Measurements from ENCODE around the gene AMOTL2.

Gene AMOTL2

GRCh38 chr3:134374105-134374790, at the start of gene AMOTL2:
AMOTL2 (minus strand) TSS chr3:134374447; CDS start chr3:134371433, 3,014 bp downstream.
- peak; percentile 62 for DNase-seq

GRCh38 chr3:134423153-134423552, 48.9 kb upstream of the AMOTL2 start:
- DNase-seq: no peak

GRCh38 chr3:134419960-134420321, 45.7 kb upstream of the AMOTL2 start:
- DNase-seq: no peak

DNA sequence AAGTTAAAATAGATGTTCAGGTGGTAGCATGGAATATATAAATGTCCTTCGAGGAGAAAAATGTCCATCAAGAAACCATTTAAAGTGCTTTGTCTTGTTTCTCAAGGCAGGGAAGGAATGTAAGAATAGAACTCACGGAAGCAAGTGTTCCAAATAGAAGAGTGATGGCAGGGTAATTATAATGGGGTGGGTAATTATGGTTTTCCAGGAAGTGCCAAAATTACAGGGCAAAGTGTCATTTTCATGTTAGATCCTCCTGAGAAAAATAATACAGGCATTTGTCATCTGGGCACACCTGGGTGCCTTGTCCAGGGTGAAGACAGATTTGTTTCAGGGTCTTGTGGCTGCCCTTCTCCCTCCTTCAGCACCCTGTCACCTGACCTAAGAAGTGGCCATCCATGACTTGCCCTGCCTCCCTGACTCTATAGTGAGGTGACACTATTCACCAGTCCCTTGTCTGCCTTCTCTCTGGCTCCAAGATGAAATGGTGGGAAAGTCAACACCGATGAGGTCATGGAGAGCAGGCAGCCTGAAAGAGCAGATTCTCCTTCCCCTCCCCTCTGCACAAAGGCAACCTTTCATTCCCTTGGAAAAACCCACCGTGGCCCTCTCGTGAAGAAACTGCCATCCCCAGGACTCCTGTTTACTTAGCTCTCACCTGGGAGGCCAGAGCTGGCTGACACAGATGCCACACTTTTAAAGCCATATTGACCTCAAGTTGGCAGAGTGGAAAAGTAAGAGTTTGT, 45.1 kb upstream of the AMOTL2 start:
- DNase-seq: no peak

DNA sequence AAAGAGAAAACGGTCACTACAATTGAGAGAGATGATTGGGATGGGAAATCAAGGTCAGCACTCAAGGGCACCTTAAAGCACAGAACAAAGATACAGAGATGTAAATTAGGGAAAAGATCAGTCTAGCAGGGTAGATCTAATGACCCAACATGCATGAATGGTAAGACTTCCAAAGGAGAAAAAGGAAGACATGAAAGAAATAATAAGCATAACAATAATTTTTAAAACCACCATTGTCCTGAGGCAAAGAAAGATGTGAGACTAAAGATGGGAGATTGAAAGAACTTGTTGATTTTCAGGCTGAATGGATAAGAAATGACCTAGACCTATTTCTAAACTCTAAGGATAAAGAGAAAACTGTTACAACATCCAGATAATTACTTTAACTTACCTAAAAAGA, 34.8 kb upstream of the AMOTL2 start:
- DNase-seq: no peak

GRCh38 chr3:134407239-134407625, 33.0 kb upstream of the AMOTL2 start:
- no peak for DNase-seq

DNA sequence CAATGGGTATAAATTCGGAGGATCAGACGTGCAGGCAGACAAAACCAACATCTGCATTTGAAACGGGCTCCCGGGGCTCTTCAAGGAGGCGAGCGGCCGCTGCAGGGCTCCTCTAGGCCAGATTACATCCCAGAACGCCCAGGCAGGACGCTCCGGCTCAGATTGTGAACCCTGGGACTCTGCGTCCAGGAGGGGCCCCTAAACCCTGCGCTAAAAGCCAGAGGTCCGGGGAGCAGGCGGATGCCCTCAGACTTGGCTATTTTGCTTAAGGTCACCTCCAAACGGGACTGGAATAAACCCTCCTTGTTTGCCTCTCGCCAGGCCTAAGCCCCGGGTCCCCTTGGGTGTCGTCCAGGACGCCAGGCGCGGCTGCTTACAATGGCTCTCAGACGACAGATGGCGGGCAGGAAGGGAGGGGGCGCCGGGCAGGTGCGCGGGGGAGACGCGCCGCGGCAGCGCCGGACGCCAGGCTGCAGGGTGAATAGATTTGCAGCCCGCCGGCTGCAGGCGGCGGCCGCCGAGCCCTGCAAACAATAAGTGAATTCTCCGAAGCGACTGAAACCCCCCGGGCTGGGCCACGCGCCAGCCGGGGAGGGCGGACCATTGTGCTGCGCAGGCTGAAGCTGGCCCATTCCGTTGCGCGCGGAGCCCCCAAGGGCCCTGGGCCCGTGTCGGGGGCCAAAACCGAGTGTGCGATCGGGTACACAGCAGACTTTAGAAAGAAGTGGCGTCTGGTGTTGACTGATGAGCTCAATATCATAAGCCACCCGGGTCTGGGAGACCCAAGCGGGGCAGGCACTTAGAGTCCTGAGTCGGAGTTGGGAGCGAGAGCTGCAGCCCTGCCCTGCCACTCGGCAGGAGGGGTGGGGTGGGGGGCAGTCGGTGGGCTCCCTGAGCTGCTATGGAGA, 32.3 kb upstream of the AMOTL2 start:
- no peak for DNase-seq

DNA sequence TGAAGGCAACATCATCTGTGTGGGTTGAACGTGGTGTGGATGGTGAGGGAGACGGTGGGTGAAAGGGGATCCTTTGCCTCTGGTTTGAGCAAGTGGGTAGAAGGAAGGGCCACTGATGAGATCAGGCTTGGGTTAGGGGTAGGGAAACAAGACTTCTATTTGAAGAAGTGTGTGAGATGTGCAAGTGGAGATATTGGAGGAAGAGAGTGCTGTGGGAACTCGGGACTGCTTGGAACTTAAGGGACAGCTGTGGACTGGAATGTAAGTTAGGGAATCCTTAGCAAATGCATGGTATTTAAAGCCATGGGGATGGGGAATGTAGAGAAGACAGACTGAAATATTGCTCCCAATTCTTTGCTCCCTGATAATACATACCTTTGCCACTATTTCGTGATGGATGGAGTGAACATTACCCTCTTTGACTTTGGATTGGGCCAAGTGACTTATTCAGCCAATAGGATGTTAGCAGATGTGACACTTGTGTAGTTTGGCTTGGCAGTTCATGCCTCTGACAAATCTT, 30.2 kb upstream of the AMOTL2 start:
- DNase-seq: no peak

DNA sequence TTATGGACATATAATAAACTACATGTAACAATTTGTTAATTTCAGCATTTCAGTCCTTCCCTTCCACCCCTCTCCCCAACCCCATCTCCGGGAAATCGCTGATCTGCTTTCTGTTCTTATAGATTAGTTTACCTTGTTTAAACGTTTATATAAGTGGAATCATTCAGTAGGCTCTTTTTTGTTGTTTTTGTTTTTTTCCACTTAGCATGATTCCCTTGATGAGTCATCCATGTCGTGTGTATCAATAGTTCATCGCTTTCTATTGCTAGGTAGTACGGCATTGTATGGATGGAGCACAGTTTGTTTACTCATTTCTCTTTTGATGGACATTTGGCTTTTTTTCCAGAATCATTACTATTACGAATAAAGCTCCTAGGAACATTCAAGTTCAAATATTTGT, 23.5 kb upstream of the AMOTL2 start:
- DNase-seq: no peak

GRCh38 chr3:134395103-134395502, 20.9 kb upstream of the AMOTL2 start:
- DNase-seq: no peak

DNA sequence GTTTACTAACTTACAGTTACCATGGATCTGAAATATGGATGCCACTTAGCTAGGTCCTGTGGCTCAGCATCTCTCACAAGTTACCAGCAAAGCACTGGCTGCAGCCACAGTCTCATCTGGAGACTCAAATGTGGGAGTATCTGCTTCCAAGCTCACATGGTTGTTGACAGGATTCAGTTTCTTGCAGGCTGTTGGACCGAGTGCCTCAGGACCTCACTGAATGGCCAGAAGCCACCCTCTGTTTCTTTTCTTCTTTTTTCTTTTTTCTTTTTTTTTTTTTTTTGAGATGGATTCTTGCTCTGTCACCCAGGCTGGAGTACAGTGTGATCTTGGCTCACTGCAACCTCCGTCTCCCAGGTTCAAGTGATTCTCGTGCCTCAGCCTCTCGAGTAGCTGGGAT, 20.1 kb upstream of the AMOTL2 start:
- no peak for DNase-seq

DNA sequence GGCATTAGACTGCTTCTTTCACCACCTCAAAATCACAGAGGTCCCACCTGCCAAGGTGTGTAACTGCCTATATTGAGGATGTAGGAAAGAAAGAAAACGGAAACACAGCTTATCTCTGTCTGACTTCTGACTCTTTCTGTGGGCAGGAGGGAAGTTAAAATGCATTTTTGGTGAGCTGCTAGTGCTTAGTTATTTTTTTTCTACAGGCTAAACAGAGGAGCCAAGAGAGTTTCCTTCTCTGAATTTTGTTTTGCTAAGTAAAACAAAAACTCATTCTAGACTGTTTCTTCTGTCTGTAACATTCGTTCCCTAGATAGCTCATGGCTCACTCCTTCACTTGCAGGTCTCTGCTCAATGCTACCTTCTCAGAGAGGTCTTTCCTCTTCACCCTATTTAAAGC, 18.8 kb upstream of the AMOTL2 start:
- DNase-seq: no peak

DNA sequence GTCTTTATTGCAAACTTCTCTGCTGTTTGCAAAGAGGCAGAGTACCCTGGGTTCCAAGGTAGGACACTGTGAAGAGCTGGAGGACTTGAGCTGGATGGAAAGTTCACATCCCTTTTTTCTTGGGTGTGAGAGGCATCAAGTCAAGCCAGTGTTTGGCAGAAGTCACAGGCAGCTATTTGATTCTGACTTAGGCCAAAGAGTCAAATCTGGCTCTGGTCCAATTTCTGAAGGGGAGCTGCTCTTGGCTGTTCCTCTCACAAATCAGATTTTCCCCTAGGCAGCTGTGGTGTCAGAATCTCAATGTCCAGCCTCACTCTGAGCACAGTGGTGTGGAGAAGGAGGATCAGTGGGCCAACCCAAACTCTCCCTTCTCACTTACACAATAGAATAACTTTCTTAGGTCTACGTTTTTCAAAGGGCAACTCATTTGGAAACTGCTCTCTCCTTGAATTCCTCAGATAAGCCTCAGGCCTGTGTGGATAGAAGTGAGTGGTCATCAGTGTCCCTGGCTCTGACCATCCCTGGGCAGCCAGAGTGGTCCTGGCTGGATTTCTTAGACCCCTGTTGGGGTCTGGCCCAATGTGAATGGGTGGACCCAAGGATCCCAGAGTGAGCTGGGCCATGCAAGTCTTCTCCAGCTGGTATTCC, 18.2 kb upstream of the AMOTL2 start:
- no peak for DNase-seq

GRCh38 chr3:134389865-134390264, 15.6 kb upstream of the AMOTL2 start:
- no peak for DNase-seq

- no peak for DNase-seq
Measured at GRCh38 chr3:134388788-134389485, 14.7 kb upstream of the AMOTL2 start.

GRCh38 chr3:134388292-134388691, 14.0 kb upstream of the AMOTL2 start:
- DNase-seq: no peak

GRCh38 chr3:134387293-134387692, 13.0 kb upstream of the AMOTL2 start:
- DNase-seq: no peak

GRCh38 chr3:134384963-134385362, 10.7 kb upstream of the AMOTL2 start:
- DNase-seq: no peak

- no peak for DNase-seq
Measured at GRCh38 chr3:134381831-134382442, 7.7 kb upstream of the AMOTL2 start.

- no peak for DNase-seq
Measured at GRCh38 chr3:134381076-134381475, 6.8 kb upstream of the AMOTL2 start.

GRCh38 chr3:134380249-134380648, 6.0 kb upstream of the AMOTL2 start:
- DNase-seq: no peak

- DNase-seq: no peak
Measured at GRCh38 chr3:134378818-134379217, 4.6 kb upstream of the AMOTL2 start.
